Right lobe of liver (tissue), 6 donors: Measurements from ENCODE around the gene GLYR1. TPM values are rescaled to one million over a fixed set of nuclear protein-coding genes. Genes with fewer than 3 reads are reported as not detected.

ENCODE experiments used
- ATAC-seq, 4 donors: fragments of 200-7000 bp; cut with Tn5 transposase; one replicate each; pipeline ENCODE4 v1.9.1; 2020; ENCODE audit warnings: mild to moderate bottlenecking in 4 of 4, moderate library complexity in 4 of 4
- DNase-seq, 3 donors: peaks; one replicate each; pipeline ENCODE4 v3.0.0-alpha.2; 2020
- H3K27ac ChIP-seq, 3 donors: fragments of 200-600 bp; one replicate each; pipeline ENCODE4 v1.8.0; 2022
- H3K27me3 ChIP-seq, 2 donors: fragments of 200-600 bp; one replicate each; pipeline ENCODE4 v1.8.0; 2022
- H3K36me3 ChIP-seq, 4 donors: fragments of 200-600 bp; sonication (generic) in 1 of 4; one replicate each; pipeline versions ENCODE4 v1.5.1 to v1.8.0; 2017 to 2022; ENCODE audit warnings: control low read depth in 1 of 4
- H3K4me1 ChIP-seq, 4 donors: fragments of 200-600 bp; sonication (generic) in 1 of 4; one replicate each; pipeline versions ENCODE4 v1.5.1 to v1.8.0; 2017 to 2022; ENCODE audit warnings: control low read depth in 1 of 4
- H3K4me3 ChIP-seq, 3 donors: fragments of 200-600 bp; one replicate each; pipeline ENCODE4 v1.8.0; 2022
- H3K9me3 ChIP-seq, 4 donors: fragments of 200-600 bp; sonication (generic) in 1 of 4; one replicate each; pipeline versions ENCODE4 v1.5.1 to v1.8.0; 2017 to 2022; ENCODE audit warnings: control low read depth in 1 of 4
- CTCF ChIP-seq, 4 donors: fragments of 200-600 bp in 3 of 4; fragments of 450-650 bp in 1 of 4; IDR thresholded peaks; one replicate each; pipeline versions ENCODE4 v1.5.1 to v1.8.0; 2016 to 2022; ENCODE audit warnings: antibody characterized with exemption in 4 of 4, mild to moderate bottlenecking in 2 of 4
- POLR2A ChIP-seq: fragments of 450-650 bp; IDR thresholded peaks from one replicate; pipeline ENCODE4 v1.6.1; 2017; ENCODE audit warnings: antibody characterized with exemption, mild to moderate bottlenecking
- WGBS: methylation state at CpG from one replicate; pipeline ENCODE4 v1.1.6; 2018; ENCODE audit warnings: low coverage, low lambda C conversion rate; ENCODE audit not compliant: insufficient coverage; ENCODE audit errors: missing lambda C conversion rate; 5-methylcytosine and 5-hydroxymethylcytosine counted together
- intact Hi-C, 2 donors: fragments of 100-400 bp; cut with DNase I; formaldehyde crosslinking; loops; one replicate each; pipeline versions ENCODE4 v1.11.2 to v1.14.1; 2022
- total RNA-seq, 6 experiments: library from RNA; depleted of rRNA in 2 of 6; stranded (reverse); fragments of >200 nt in 2 of 6; fragmentation: NEBNext Ultra II Directional in 3 of 6; extraction: Animal tissue kit (Norgen Biotek cat#: 25700) in 3 of 6; gene quantifications; one replicate each; pipeline versions ENCODE4 v1.1.0 to v1.2.4, GENCODE V29; 2016 to 2023
- donor health status: DM: no; HTN: yes; CAD: no.
- donor health status: DM: no; HTN: no; CAD: no.
- donor health status: DM: no; HTN: no; CAD: no.
- donor health status: DM: no; HTN: yes; CAD: no.
- donor health status: DM: no; HTN: yes; CAD: no.

GLYR1 gene
- total RNA-seq, 6 experiments from 2014 or later = 33.1 to 55.2 (median 51.2) TPM

- DNase-seq (no peak), ATAC-seq (no peak)
- no peaks in the 10 kb centered on the region for H3K9me3 ChIP-seq
- H3K27me3 ChIP-seq = no peaks in the 10 kb centered on the region
- intact Hi-C loops = no loop called here
- WGBS = 79% methylated on average over 3 of the region's 16 CpGs
- peaks cover 0 to 6% (median 0%) of the 10 kb centered on the region in 4 donors for H3K4me1 ChIP-seq
- TF ChIP-seq POLR2A = no peak
- no peak for TF ChIP-seq CTCF (IDR thresholded peaks at IDR 0.05)
- no peak overlapping the region for H3K4me3 ChIP-seq
- H3K36me3 ChIP-seq = peaks cover 0 to 47% (median 17%) of the 10 kb centered on the region in 4 donors
- H3K27ac ChIP-seq = no peak overlapping the region
Observed at GRCh38 chr16:4890686-4891085, 43.6 kb upstream of the GLYR1 start.

- WGBS = 82% methylated on average over 9 of the region's 11 CpGs
- Histone ChIP-seq H3K4me3 (no peak overlapping the region), H3K36me3 (peaks cover 0 to 47% (median 17%) of the 10 kb centered on the region in 4 donors), H3K9me3 (no peaks in the 10 kb centered on the region), H3K27me3 (no peaks in the 10 kb centered on the region), H3K4me1 (peaks cover 0 to 6% (median 0%) of the 10 kb centered on the region in 4 donors), H3K27ac (no peak overlapping the region)
- intact Hi-C loops = no loop called here
- TF ChIP-seq POLR2A (no peak), CTCF (IDR thresholded peaks at IDR 0.05) (no peak)
- DNase-seq (no peak), ATAC-seq (no peak)
Observed at GRCh38 chr16:4890026-4890425, 42.9 kb upstream of the GLYR1 start.

DNA sequence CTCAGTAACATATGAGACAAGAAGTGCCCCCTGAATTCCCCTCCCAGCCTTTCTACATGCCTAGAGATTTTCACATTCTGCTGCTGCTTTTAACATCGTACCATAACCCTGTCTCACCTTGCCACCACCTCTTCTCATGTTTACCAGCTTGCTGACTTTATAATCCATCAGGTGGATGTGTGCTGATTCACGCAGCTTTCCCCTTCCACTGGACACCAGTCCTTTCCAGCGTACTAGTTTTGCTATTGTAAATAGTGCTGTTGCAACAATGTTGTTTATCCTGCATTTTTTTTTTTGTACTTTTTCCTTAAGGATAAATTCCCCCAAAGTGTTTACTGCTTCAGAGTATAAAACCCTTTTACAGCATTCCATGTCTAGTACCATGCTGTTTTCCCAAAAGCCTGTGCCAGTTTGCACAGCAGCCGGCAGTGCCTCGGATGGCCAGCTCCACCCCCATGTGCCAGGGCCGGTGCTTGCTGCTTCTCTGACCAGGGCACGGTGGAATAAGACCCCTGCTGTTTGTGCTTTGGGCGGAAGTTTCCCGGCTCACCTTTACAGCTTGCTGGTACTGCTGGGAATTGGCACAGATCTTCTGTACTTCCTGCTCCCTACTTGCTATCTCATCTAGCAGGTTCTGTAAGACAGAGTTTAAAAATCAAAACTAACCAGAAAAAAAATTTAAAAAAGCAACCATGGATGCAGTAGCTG, 41.5 kb upstream of the GLYR1 start:
- 31% methylated on average over 9 of the region's 9 CpGs for WGBS
- Histone ChIP-seq H3K4me3 (no peak overlapping the region), H3K36me3 (peaks cover 0 to 57% (median 25%) of the 10 kb centered on the region in 4 donors), H3K9me3 (no peaks in the 10 kb centered on the region), H3K27me3 (no peaks in the 10 kb centered on the region), H3K4me1 (peaks cover 0 to 6% (median 0%) of the 10 kb centered on the region in 4 donors), H3K27ac (peak overlapping the region in 1 of 3 donors; percentile 42)
- TF ChIP-seq POLR2A (no peak), CTCF (IDR thresholded peaks at IDR 0.05) (no peak)
- peak; percentile 17 to 68 (median 46) for ATAC-seq
- intact Hi-C loops = no loop called here
- no peak for DNase-seq

DNA sequence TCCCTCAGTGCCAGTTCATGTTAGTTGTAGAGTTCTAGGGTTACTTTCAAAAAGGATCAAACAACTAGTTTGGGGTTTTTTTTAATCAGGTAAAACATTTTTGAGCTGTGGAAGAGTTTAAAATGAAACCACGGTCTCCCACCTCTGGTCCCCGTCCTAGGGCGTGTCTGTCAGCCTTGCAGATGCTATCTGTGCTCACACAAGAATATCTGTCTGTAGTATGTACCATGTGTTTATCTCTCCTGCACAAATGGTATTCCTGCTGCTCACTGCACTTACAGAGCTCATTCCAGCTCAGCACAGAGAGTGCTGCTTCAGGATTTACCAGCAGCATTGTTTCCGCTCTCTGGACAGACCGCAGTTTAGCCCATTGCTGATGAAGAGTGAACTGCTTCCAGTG, 39.1 kb upstream of the GLYR1 start:
- Histone ChIP-seq H3K4me3 (no peak overlapping the region), H3K27me3 (no peaks in the 10 kb centered on the region), H3K36me3 (peaks cover 6 to 72% (median 39%) of the 10 kb centered on the region in 4 donors), H3K4me1 (peaks cover 0 to 13% (median 0%) of the 10 kb centered on the region in 4 donors), H3K27ac (no peak overlapping the region), H3K9me3 (no peaks in the 10 kb centered on the region)
- no peak for TF ChIP-seq CTCF (IDR thresholded peaks at IDR 0.05)
- no peak for TF ChIP-seq POLR2A
- intact Hi-C loops = no loop called here
- DNase-seq = no peak
- ATAC-seq = no peak
- 100% methylated on average over 4 of the region's 5 CpGs for WGBS
